Astrocyte of the cerebellum (primary cell): ENCODE data around the gene ATP8A2.

ENCODE experiments used
- DNase-seq: peaks from one replicate; pipeline ENCODE4 v3.0.0-alpha.2; 2011; ENCODE audit warnings: low read depth
- H3K4me3 ChIP-seq: 2 replicates; pipeline ENCODE4 v1.5.1; 2011; ENCODE audit warnings: mild to moderate bottlenecking, low read depth, low read length, moderate library complexity
- CTCF ChIP-seq: IDR thresholded peaks from 2 replicates; pipeline ENCODE4 v1.5.1; 2012; ENCODE audit warnings: low read length, low read depth, moderate library complexity, mild to moderate bottlenecking; ENCODE audit errors: missing control alignments
- in situ Hi-C: cut with HindIII; loops from 2 replicates; pipeline ENCODE4 v1.10.0; 2017; ENCODE audit warnings: low sequenced_read_pairs

ATP8A2 gene

GRCh38 chr13:25966086-25966485 is 594.3 kb downstream of the ATP8A2 start:
- no peak for TF ChIP-seq CTCF
- DNase-seq: no peak
- H3K4me3 ChIP-seq: no peak overlapping the region
- in situ Hi-C loops: no loop called here

GRCh38 chr13:25967144-25967543 is 595.4 kb downstream of the ATP8A2 start:
- no peak for TF ChIP-seq CTCF
- H3K4me3 ChIP-seq: no peak overlapping the region
- DNase-seq: no peak
- in situ Hi-C loops: no loop called here

- no peak for TF ChIP-seq CTCF
- in situ Hi-C loops: no loop called here
- H3K4me3 ChIP-seq: no peak overlapping the region
- no peak for DNase-seq
Measured at GRCh38 chr13:25971047-25971446, 599.3 kb downstream of the ATP8A2 start.

GRCh38 chr13:25971459-25972145 is 599.8 kb downstream of the ATP8A2 start:
- no peak for TF ChIP-seq CTCF
- in situ Hi-C loops: no loop called here
- no peak for DNase-seq
- no peak overlapping the region for H3K4me3 ChIP-seq

- TF ChIP-seq CTCF: no peak
Measured at GRCh38 chr13:25973085-25973484, 601.3 kb downstream of the ATP8A2 start.

GRCh38 chr13:25973576-25973975 is 601.8 kb downstream of the ATP8A2 start:
- TF ChIP-seq CTCF: no peak
- in situ Hi-C loops: no loop called here
- DNase-seq: no peak
- H3K4me3 ChIP-seq: no peak overlapping the region

More at GRCh38 chr13:25973085-25973484, 601.3 kb downstream of the ATP8A2 start:
- H3K4me3 ChIP-seq: no peak overlapping the region
- in situ Hi-C loops: no loop called here
- no peak for DNase-seq

GRCh38 chr13:25977216-25977615 is 605.4 kb downstream of the ATP8A2 start:
- in situ Hi-C loops: no loop called here

More at GRCh38 chr13:25977216-25977615, 605.4 kb downstream of the ATP8A2 start:
- no peak for TF ChIP-seq CTCF
- no peak overlapping the region for H3K4me3 ChIP-seq
- DNase-seq: no peak
